Prostate gland (tissue), 2 donors: ENCODE measurements around the gene FAM193A.

Experiments used
- POLR2A ChIP-seq: fragments of 450-650 bp; IDR thresholded peaks from one replicate; pipeline ENCODE4 v1.6.1; 2016; ENCODE audit warnings: antibody characterized with exemption, mild to moderate bottlenecking
- POLR2AphosphoS5 ChIP-seq: sonication (generic); formaldehyde crosslinking; IDR thresholded peaks from one replicate; pipeline ENCODE4 v1.6.1; 2017; ENCODE audit warnings: antibody characterized with exemption
- TF ChIP-seq, protein P1 (sequence below), 4 experiments: fragments of 200-600 bp in 2 of 4; fragments of 450-650 bp in 2 of 4; sonication (generic) in 2 of 4; IDR thresholded peaks; 1 replicate in 3 of 4; 2 replicates in 1 of 4; pipeline ENCODE4 v1.5.1; 2016 to 2019; ENCODE audit warnings: antibody characterized with exemption in 4 of 4, mild to moderate bottlenecking in 2 of 4, moderate library complexity in 2 of 4

DNA sequence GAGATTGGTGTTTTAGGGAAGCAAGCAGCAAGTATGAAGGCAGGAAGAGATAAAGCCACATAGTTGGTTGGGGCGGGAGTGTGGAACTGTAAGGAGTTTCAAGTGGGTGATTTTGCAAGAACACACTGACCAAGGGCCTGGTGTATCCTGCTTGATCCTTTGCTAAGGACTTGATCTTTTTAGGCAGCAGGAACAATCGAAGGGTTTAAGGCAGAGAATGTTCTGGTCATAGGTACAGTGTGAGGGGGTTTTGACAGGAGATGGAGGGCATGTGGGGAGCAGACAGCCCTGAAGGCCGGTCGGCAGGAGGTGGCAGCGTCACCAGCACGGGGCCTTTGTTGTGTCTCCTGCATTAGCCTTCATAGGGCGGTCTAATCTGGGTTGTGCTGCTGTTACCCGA is 54.7 kb downstream of the FAM193A start:
- TF ChIP-seq, protein P1, sequence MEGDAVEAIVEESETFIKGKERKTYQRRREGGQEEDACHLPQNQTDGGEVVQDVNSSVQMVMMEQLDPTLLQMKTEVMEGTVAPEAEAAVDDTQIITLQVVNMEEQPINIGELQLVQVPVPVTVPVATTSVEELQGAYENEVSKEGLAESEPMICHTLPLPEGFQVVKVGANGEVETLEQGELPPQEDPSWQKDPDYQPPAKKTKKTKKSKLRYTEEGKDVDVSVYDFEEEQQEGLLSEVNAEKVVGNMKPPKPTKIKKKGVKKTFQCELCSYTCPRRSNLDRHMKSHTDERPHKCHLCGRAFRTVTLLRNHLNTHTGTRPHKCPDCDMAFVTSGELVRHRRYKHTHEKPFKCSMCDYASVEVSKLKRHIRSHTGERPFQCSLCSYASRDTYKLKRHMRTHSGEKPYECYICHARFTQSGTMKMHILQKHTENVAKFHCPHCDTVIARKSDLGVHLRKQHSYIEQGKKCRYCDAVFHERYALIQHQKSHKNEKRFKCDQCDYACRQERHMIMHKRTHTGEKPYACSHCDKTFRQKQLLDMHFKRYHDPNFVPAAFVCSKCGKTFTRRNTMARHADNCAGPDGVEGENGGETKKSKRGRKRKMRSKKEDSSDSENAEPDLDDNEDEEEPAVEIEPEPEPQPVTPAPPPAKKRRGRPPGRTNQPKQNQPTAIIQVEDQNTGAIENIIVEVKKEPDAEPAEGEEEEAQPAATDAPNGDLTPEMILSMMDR (IDR thresholded peaks at IDR 0.05): no peak
- TF ChIP-seq POLR2A: no peak
- no peak for TF ChIP-seq POLR2AphosphoS5
